Neural progenitor cell (in vitro differentiated cells): ENCODE results near the gene PNMA6E. TPM values are rescaled to one million over a fixed set of nuclear protein-coding genes. Genes with fewer than 3 reads are reported as not detected.

ENCODE experiments used
- DNase-seq: peaks from one replicate; pipeline ENCODE4 v3.0.0-alpha.2; 2016; ENCODE audit warnings: low spot score
- H2AFZ ChIP-seq: fragments of 200-600 bp; sonication (generic); replicated peaks from 2 replicates; pipeline ENCODE4 v1.6.1; 2016; ENCODE audit warnings: antibody characterized with exemption
- H3F3A ChIP-seq: fragments of 200-600 bp; sonication (generic); 2 replicates; pipeline ENCODE4 v1.6.1; 2016; ENCODE audit warnings: antibody characterized with exemption, low read depth
- H3K27ac ChIP-seq: fragments of 200-600 bp; sonication (generic); 2 replicates; pipeline ENCODE4 v1.5.1; 2016; ENCODE audit warnings: mild to moderate bottlenecking
- H3K27me3 ChIP-seq: fragments of 200-600 bp; sonication (generic); 2 replicates; pipeline ENCODE4 v1.6.1; 2016; ENCODE audit warnings: mild to moderate bottlenecking, moderate library complexity
- H3K36me3 ChIP-seq: fragments of 200-600 bp; sonication (generic); 2 replicates; pipeline ENCODE4 v1.5.1; 2016
- H3K4me1 ChIP-seq: fragments of 200-600 bp; sonication (generic); 2 replicates; pipeline ENCODE4 v1.6.1; 2016; ENCODE audit warnings: mixed run types
- H3K4me2 ChIP-seq: fragments of 200-600 bp; sonication (generic); 2 replicates; pipeline ENCODE4 v1.6.1; 2016
- H3K4me3 ChIP-seq: fragments of 200-600 bp; sonication (generic); 2 replicates; pipeline ENCODE4 v1.5.1; 2016
- H3K79me2 ChIP-seq: fragments of 200-600 bp; sonication (generic); 2 replicates; pipeline ENCODE4 v1.6.1; 2016; ENCODE audit warnings: low read depth
- H3K9ac ChIP-seq: fragments of 200-600 bp; sonication (generic); 2 replicates; pipeline ENCODE4 v1.6.1; 2016
- H3K9me3 ChIP-seq: fragments of 200-600 bp; sonication (generic); 2 replicates; pipeline ENCODE4 v1.5.1; 2016; ENCODE audit warnings: low read depth
- H4K20me1 ChIP-seq: fragments of 200-600 bp; sonication (generic); 2 replicates; pipeline ENCODE4 v1.6.1; 2016; ENCODE audit warnings: low read depth
- H3K27ac Mint-ChIP-seq: 3 replicates; pipeline ENCODE4 v1.8.0; 2021; ENCODE audit warnings: mixed read lengths
- H3K27me3 Mint-ChIP-seq: 2 replicates; pipeline ENCODE4 v1.8.0; 2022; ENCODE audit warnings: low read depth, mild to moderate bottlenecking, inconsistent platforms, moderate library complexity, mixed read lengths; ENCODE audit not compliant: insufficient read depth
- H3K36me3 Mint-ChIP-seq: 3 replicates; pipeline ENCODE4 v1.8.0; 2021; ENCODE audit warnings: mixed read lengths
- H3K4me1 Mint-ChIP-seq: 3 replicates; pipeline ENCODE4 v1.8.0; 2021; ENCODE audit warnings: mixed read lengths
- H3K4me3 Mint-ChIP-seq: 3 replicates; pipeline ENCODE4 v1.8.0; 2021; ENCODE audit warnings: mild to moderate bottlenecking, moderate library complexity, mixed read lengths
- H3K9me3 Mint-ChIP-seq: 3 replicates; pipeline ENCODE4 v1.8.0; 2020; ENCODE audit warnings: mixed read lengths
- CTCF ChIP-seq: fragments of 200-600 bp; sonication (generic); IDR thresholded peaks from 2 replicates; pipeline ENCODE4 v1.5.1; 2017; ENCODE audit warnings: antibody characterized with exemption, mild to moderate bottlenecking
- EZH2 ChIP-seq: fragments of 200-600 bp; sonication (generic); IDR thresholded peaks from 2 replicates; pipeline ENCODE4 v1.6.1; 2017; ENCODE audit warnings: antibody characterized with exemption, mild to moderate bottlenecking, moderate library complexity
- EZH2phosphoT487 ChIP-seq: fragments of 200-600 bp; sonication (generic); IDR thresholded peaks from 2 replicates; pipeline ENCODE4 v1.6.1; 2017; ENCODE audit warnings: antibody characterized with exemption
- total RNA-seq: library from RNA; depleted of rRNA; stranded (reverse); fragments of >200 nt; gene quantifications from 2 replicates; pipeline ENCODE4 v1.2.3, GENCODE V29; 2015; ENCODE audit warnings: low replicate concordance

The PNMA6E gene
- total RNA-seq, 1 donor from 2014 or later = not detected

- no peaks in the 10 kb centered on the region for H3K36me3 Mint-ChIP-seq
- no peaks in the 10 kb centered on the region for H3K4me1 Mint-ChIP-seq
- no peak overlapping the region for H3K27ac Mint-ChIP-seq
- H2AFZ ChIP-seq = no peak overlapping the region
- no peaks in the 10 kb centered on the region for H3K4me1 ChIP-seq
- peaks cover 10% of the 10 kb centered on the region for H3K9me3 Mint-ChIP-seq
- no peaks in the 10 kb centered on the region for H4K20me1 ChIP-seq
- H3K27ac ChIP-seq = no peak overlapping the region
- H3K27me3 ChIP-seq = no peaks in the 10 kb centered on the region
- DNase-seq = no peak
- no peak overlapping the region for H3K4me2 ChIP-seq
- TF ChIP-seq EZH2 (no peak), EZH2phosphoT487 (no peak), CTCF (no peak)
- H3K9ac ChIP-seq = no peak overlapping the region
- no peaks in the 10 kb centered on the region for H3F3A ChIP-seq
- H3K4me3 Mint-ChIP-seq = no peak overlapping the region
- H3K79me2 ChIP-seq = no peaks in the 10 kb centered on the region
- no peak overlapping the region for H3K4me3 ChIP-seq
- H3K36me3 ChIP-seq = no peaks in the 10 kb centered on the region
- no peaks in the 10 kb centered on the region for H3K9me3 ChIP-seq
- H3K27me3 Mint-ChIP-seq = no peaks in the 10 kb centered on the region
Measured at GRCh38 chrX:153370293-153371055, 30.7 kb downstream of the PNMA6E start.

GRCh38 chrX:153366878-153367538, 34.1 kb downstream of the PNMA6E start:
- Histone ChIP-seq H3K9ac (no peak overlapping the region), H3K79me2 (no peaks in the 10 kb centered on the region), H3K36me3 (no peaks in the 10 kb centered on the region), H3K4me3 (no peak overlapping the region), H4K20me1 (no peaks in the 10 kb centered on the region), H3K4me1 (no peaks in the 10 kb centered on the region), H3K4me2 (no peak overlapping the region), H2AFZ (no peak overlapping the region), H3F3A (no peaks in the 10 kb centered on the region), H3K9me3 (no peaks in the 10 kb centered on the region), H3K27ac (no peak overlapping the region), H3K27me3 (no peaks in the 10 kb centered on the region)
- H3K9me3 Mint-ChIP-seq = peaks cover 8% of the 10 kb centered on the region
- no peak for DNase-seq
- H3K27me3 Mint-ChIP-seq = peaks cover 2% of the 10 kb centered on the region
- TF ChIP-seq CTCF (no peak), EZH2phosphoT487 (no peak), EZH2 (no peak)
- peaks cover 2% of the 10 kb centered on the region for H3K4me1 Mint-ChIP-seq
- H3K36me3 Mint-ChIP-seq = no peaks in the 10 kb centered on the region
- H3K27ac Mint-ChIP-seq = no peak overlapping the region
- H3K4me3 Mint-ChIP-seq = no peak overlapping the region

DNA sequence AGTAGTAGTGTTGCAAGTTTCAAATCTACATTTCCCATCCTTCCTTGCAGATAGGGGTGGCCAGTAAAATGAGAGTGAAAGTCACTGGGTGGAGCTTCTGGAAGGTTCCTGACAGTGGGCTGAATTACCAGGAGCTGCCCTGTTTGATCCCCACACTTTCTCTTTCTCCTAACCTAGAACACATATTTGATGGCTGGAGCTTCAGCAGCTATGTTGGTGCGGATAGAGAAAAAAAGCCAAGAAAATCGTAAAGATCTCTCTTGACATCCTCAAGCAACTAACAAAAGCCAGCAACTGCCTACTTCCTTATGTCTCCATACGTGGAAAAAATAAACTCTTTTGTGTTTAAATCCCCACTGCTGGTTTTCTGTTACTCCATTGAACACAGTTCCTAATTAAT, 35.0 kb downstream of the PNMA6E start:
- peaks cover 9% of the 10 kb centered on the region for H3K9me3 Mint-ChIP-seq
- peaks cover 3% of the 10 kb centered on the region for H3K4me1 Mint-ChIP-seq
- Histone ChIP-seq H3F3A (no peaks in the 10 kb centered on the region), H3K4me2 (no peak overlapping the region), H3K4me1 (no peaks in the 10 kb centered on the region), H3K27ac (no peak overlapping the region), H3K9me3 (no peaks in the 10 kb centered on the region), H3K36me3 (no peaks in the 10 kb centered on the region), H3K79me2 (no peaks in the 10 kb centered on the region), H3K9ac (no peak overlapping the region), H3K4me3 (no peak overlapping the region), H2AFZ (no peak overlapping the region), H4K20me1 (no peaks in the 10 kb centered on the region), H3K27me3 (no peaks in the 10 kb centered on the region)
- H3K27me3 Mint-ChIP-seq = peaks cover 3% of the 10 kb centered on the region
- DNase-seq = no peak
- no peak for TF ChIP-seq CTCF
- no peak for TF ChIP-seq EZH2phosphoT487
- TF ChIP-seq EZH2 = no peak
- H3K36me3 Mint-ChIP-seq = no peaks in the 10 kb centered on the region
- no peak overlapping the region for H3K4me3 Mint-ChIP-seq
- no peak overlapping the region for H3K27ac Mint-ChIP-seq
